RKO (cell line): Measurements from ENCODE around the gene RRAS2.
"Not testable (repeated sequence)": the region's sequence is repeated elsewhere in the genome, so short reads cannot be mapped to it uniquely, and the experiment has no call there.

Experiments used
- DNase-seq: peaks from one replicate; pipeline ENCODE4 v3.0.0-alpha.2; 2016; ENCODE audit warnings: low spot score

Gene RRAS2

DNA sequence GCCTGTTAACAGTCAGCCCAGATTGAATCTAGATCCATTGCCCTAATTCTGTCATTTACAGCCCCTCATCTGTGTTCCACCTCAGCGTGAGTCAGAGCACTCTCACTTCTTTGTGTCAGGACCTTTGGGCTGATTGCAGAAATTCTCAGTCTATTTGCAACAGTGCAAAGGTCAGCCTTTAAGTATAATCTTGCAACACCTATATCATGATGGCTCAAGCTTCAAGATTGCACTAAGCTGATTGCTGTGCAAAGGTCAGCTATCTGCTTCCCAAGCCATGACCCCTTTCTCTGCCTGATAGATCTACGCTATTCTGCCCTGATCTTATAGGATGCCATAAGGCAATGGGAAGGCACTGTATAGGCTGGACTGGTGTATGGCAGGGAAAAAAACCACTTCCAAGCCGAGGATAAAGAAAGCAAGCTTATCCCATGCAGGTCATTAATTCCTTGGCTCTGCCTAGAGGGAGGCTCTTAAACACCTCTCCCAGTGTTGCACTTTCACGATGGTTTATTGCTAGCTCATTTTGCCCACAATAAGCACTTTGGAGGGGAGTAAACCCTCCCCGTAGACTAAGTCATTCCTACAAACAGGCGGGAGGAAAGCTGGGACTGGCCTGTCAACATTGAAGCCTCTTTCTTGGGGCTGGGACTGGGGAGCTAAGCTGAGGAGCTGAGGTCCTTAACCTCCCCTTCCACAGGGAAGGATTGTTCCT is 100.6 kb downstream of the RRAS2 start:
- DNase-seq, result peak; percentile 84

DNA sequence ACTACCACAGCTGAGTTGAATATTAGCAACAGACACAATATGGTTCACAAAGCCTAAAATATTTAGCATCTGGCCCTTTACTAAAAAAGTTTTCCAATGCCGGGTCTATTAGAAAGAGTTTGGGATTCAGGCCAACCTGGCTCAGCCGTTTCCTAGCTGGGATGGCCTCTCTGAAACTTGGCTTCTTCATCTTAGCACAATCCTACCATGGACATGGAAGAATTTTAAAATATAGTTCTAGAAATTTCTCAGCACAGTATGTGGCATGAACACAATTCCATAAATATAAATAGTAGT is 103.8 kb downstream of the RRAS2 start:
- DNase-seq, result no peak

DNA sequence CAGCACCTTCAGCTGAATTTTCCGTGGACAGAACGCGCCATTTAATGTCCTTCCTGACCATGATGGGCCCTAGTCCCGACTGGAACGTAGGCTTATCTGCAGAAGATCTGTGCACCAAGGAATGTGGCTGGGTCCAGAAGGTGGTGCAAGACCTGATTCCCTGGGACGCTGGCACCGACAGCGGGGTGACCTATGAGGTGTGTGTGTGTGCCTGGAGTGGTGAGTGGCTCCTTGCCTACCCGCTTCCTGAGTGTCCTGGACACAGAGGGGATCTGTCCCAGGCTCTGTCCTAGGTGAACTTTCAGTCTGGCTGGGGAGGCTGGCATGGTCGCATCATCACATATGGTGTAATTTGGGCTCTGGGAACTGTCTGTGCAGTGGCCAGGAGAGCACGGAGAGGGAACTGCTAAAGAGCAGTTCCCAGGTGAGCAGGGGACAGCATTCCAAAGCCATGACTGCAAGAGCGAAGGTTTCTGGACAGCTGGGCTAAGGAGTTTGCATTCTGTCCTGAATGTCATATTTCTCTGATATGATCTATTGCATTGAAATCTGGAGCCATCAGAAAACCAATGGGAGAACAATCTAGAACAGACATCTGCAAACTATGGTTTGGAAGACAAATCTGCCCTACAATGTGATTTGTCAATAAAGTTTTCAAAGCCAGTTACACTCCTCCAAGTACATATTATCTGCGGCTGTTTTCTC is 104.3 kb downstream of the RRAS2 start:
- DNase-seq, result no peak

DNA sequence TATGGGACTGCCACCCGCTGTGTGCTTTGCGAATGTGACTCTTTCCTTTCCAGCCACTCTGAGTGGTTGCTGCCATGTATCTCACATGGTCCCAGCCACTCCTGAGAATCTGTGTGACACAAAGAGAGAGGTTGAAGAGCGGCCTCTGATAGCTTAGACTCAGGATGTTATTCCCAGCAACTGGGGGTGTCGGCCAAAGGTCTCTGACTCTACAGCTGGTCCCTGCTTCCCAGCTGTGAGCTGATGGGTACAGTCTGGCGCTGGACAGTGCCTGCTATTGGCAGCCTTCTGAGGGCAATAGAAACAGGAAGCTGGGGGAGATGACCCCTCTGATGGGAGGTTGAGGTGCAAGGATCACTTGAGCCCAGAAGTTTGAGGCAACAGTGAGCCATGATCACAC is 105.1 kb downstream of the RRAS2 start:
- DNase-seq, result no peak

DNA sequence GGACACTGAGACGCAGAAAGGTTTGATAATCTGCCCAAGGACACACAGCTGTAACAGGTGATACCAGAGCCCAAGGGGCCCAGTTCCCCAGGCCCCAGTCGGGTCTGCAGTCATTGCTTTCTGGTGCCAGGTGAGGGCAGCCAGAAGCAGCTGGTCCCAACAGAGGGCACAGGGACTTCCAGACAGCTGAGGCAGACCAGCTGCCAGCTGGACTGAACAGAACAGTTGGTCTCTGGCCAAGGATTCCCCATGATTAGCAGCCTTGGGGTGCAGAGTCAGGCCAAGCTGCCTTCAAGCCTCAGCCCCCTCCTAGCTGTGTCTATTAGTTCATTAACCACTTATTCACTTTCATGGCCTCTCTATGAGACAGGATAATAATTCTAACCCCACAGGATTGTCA is 105.6 kb downstream of the RRAS2 start:
- no peak for DNase-seq

DNA sequence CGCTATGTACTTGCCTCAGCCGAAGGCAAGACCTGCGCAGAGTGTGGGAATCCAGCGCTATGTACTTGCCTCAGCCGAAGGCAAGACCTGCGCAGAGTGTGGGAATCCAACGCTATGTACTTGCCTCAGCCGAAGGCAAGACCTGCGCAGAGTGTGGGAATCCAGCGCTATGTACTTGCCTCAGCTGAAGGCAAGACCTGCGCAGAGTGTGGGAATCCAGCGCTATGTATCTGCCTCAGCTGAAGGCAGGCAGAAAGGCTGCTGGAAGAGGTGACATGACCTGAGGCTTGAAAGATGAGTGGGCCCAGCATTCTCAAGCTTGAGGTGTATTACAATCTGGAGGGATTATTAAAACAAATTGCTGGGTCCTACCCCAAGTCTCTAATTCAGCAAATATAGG is 106.5 kb downstream of the RRAS2 start:
- DNase-seq, result not testable (repeated sequence)

DNA sequence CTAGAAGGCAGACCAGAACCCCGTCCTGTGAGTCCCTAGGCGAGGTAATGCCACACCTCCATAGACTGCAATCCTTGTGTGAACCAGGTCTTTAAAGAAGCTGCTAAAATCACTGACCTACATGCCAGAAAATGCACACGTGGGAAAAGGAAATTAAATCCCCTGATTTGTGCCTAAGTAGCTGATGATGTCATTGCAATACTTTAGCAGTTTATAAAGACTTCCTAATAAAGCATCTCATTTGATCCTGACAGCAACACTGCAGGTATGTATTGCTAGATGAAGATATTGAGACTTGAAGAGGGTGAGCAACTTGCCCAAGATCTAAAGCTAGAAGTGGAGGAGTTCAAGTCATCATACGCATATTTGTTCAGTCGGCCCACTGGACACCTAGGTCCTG is 107.2 kb downstream of the RRAS2 start:
- no peak for DNase-seq

DNA sequence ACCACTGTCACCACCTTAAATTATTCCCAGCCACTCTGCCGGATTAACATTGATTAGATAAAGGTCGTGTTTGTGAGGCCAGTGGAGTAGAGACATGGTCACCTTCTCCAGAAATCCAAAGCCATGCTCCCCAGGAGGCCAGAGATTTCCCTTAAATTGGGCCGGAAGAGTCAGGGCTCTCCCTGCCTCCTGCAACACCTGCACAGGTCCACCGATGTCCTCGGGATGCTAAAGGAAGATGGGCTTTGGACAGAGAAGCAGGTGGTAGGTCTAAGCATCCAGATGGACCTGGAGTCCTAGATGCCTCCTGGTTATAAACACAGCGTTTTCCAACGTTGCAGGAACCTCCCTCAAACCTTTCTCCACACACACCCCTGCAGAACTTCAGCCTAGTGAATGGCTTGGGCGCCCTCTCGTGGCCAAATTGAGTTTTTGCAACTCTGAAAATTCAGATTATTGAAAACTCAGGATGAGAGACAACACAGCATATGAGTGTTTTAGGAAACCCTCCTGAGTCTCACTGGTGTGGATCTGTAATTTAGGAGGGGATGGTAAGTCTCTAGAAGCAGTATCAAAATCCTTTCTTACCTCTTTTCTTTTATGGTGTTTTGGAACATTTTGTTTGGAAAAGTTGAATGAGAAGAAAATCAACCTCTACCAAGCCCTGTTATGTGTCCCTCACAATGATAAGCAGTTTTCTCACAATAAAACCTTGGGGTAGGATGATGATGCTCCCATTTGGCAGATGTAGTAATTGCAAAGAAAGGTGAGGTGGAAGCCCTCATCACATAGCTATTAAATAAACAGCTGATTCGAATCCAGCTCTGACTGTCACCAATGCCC is 109.6 kb downstream of the RRAS2 start:
- peak; percentile 56 for DNase-seq

DNA sequence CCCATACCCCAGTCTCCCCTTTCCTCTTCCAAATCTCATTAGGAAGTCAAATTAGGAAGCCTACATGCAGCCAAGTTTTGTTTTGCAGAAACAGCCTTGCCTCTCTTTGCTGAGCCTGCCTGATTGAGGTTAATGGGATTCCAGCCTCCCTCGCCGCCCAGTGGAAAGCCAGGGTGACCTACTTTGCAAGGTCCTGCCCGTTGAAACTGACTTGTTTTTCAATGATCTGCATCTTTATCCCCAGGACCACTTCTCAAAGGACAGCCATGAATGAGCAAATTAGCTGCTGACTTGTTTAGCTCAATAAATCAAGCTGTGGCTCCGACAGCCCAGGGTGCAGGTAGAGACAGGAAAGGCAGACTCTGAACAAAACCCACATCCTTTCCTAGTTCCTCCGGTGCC is 110.4 kb downstream of the RRAS2 start:
- no peak for DNase-seq

DNA sequence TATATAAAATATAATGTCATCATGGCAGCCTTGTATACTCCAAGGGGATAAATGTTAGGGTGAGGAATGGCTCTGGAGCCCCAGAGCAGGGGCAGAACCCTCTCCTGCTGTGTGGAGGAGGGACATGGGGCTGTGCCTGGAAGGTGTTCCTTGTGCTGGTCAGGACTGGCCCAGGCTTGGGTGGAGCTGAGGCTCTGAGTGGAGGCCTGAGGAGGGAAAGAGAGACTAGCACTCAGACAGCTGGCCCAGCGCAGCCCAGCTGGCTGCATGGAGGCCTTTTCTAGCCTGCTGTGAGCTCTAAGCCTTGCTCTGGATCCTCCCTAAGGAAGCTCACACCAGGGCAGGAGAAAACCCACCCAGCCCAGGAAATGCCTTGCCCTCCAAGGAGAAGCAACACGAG is 113.5 kb downstream of the RRAS2 start:
- DNase-seq, result no peak

DNA sequence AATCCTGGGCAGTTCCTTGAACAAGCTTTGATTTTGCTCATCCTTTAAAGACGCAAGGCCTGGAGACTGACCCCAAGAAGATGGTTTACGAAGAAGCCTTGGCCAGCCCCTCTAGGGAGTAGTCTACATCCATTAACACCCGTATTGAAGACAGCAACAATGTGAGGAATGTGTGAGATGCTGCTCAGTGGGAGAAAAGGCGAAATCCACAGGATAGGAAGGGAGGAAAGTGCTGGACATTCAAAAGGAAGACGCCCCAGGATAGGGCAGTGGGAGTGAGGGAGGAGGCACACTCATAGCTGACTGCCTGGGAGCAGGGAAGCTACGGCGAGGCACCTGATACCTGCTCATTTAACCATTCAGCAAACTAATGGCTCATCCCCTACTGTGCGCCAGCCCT is 114.1 kb downstream of the RRAS2 start:
- DNase-seq, result no peak

DNA sequence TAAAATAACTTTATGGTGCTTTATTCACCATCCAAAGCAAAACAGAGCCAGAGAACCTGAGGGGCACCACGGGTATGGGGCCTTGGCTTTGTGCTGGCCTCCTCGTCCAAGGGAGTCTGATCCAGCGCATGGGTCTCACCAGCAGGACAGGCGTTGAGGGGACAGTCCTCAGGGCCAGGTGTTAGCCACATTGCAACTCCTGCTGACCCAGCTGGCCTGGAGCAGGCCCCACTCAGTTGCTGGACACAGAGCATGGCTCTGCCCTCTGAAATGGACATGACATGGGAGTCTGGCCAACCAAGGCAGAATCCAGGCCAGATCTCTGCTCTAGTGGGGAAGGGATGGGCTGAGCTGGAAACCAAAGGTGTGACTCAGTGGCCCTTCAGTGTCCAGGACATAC is 116.2 kb downstream of the RRAS2 start:
- no peak for DNase-seq

DNA sequence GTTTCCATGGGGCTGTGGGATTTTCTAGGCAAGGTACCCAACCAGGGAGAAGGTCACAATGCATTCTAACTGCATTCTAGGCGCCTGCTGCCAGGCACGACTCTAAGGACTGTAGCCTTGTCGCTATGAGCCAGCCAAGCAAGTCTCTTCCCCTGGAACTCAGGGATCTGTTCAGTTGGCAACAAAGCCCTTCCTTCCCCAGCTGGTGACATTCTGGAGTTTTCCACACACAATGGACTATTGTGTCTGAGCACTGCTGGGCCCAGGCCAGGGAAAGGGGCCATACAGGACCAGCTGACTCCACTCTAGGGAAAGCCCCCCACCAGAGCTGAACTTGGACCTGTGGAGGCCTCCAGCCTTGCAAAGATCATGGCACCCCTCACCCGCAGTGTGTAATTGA is 116.8 kb downstream of the RRAS2 start:
- DNase-seq, result no peak

DNA sequence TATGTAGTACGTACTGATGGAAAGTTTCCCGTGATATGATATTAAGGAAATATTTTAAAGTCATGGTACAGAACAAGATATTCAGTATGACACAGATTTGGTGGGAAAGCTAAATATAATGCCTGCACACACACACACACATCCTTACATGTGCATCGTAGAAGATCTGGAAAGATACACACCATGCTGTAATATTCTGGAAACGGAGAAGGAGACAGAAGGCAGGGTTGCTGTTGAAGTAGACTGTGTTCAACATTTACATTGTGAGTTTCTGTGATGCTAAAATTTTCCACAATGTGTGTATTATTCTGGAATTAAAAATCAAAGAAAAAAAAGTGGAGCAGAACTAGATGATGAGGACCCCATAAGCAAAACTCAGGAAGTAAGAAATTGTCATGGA is 118.0 kb downstream of the RRAS2 start:
- no peak for DNase-seq

DNA sequence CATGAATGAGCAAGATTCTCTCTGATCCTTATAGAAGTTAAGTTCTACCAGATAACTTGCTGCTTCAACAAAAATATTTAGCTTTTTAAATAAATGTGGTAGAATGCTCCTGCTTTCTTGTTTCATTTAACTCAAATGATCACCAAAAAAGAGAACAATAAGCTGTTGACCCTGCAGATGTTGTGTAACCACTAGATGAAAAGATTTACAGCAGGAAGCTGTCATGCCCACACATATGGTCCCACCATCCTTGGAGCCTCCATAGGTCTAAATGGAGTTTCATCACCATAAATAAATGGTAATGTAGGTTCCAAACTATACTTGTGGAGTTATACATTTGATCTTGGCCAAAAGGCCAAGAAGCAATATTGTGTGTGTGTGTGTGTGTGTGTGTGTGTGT is 118.8 kb downstream of the RRAS2 start:
- no peak for DNase-seq

DNA sequence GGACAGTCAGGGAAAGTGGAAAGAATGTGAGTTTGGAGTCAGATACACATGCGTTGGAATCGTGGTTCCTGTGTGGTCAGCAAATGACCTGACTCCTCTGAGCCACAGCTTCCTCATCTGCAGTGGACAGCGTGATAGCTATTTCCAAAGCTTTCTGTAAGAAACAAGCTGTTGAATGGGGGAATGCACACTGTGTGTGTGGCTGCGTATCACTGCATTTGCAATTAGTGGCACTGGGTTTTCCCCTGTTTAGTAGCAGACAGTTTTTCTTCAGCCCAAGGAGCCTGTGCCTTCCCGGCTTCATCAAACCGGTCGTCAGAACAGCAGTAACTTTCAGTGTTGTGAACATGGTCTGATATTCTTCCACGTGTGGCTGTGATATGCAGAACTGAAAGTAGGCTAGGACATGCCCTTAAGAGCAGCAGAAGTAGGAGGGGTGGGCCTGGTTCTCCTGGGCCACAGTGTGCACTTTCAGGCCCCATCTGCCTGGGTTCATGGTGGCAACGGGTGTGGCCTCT is 121.5 kb downstream of the RRAS2 start:
- DNase-seq, result no peak

DNA sequence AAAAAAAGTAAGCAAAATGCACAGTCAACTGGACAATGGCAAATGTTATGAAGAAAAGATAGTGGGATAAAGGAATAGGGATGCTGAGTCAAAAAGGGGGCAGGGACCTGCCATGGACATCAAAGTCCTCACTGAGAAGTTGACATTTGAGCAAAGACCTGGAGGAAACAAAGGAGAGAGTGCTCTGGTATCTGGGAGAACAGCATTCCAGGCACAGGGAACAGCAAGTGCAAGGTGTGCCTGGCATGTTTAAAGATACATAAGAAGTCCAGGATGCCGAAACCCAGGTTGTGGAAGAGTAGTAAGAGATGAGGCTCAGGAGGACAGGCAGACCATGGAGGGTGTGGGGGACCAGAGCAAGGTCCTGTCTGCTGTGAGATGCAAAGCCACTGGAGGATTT is 123.3 kb downstream of the RRAS2 start:
- DNase-seq, result no peak

DNA sequence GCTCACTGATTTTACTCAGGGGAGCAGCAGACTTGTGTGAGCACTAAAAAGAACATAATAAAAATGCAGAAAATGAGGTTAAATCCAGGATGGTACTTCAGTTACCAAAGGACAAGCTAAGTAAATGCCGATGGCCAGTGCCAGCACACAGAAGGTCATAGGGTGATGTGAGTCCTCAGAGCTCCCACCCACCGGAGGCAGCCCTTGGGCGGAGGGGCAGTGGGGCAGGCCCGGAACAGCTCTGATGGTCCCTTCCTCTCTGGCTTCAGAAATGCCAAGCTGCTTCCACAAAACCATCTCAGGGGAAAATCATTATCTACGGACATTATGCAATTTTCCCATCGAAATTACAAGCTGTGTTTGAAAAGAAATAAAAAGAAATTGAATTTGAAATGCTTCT is 124.5 kb downstream of the RRAS2 start:
- DNase-seq, result no peak

DNA sequence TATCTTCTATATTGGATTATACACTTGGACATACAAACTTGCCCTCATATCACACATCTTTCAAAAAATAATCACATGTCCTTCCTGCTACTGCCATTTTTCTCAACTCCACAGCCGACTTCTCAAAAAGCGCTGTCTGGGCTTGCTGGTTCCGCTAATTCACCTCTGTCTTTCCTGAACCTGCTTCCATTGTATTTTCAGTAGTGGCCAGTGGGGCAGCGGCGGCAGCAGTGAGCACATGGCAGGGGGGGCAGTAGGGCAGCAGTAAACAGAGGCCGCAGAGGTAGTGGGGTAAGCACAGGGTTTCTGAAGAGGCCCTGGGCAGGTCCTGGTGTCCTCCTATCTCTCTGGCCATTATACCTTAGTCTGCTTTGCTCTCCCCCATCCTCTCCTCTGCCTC is 126.3 kb downstream of the RRAS2 start:
- peak; percentile 9 for DNase-seq

DNA sequence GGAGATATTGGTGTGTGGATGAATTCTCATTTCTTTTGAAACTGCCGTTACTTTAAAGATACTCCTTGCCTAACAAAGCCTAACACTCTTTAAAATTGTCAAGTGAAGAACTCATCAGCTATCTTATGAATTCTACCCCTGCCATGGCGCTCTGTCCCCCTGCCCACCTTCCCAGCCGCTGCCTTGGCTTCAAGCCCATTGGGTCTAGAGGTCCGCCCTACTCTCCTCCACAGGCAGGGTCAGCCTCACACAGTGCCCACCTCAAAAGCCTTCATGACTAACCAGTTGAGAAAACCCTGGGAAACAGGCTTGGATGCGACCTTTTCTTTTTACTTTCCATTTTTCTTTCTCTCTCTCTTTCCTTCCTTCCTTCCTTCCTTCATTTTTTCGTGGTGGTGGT is 128.6 kb downstream of the RRAS2 start:
- no peak for DNase-seq

DNA sequence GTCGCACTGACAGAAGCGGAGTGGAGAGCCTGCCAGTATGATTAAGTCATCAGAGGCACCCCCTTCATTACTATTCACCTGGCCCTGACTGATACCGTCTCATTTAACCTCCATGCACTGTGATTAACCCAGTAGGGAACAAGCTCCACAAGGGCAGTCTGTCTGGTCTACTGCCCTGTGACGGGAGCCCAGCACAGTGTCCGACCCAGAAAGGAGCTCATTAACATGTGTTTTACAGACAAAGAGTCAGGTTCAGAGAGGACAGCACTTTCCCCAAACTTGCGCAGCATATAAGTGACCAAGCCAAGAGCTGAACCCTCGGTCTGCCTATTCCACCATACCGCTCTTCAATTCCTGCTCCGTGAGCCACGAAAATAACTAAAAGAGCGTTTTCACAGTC is 129.5 kb downstream of the RRAS2 start:
- DNase-seq, result no peak

DNA sequence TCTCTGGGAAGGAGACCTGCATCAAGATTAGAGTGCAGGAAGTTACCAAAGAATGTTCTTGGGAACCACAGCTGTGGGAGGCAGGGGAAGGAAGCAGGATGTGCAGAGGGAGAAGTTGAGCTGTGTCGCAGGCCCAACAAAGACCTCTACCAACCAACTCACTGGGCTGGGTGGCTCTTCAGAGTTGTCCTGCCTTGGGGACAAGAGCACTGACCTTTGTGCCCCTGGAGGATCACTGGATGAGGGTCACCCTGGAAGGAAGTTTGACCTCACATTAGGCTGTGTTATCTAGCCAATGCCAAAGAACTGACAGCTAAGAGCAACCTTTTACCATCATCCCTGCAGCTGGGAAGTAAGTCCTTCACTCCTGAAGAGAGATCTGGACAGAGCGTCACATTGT is 130.6 kb downstream of the RRAS2 start:
- no peak for DNase-seq
